ENCODE data around the gene TOX2.

Gene TOX2

DNA sequence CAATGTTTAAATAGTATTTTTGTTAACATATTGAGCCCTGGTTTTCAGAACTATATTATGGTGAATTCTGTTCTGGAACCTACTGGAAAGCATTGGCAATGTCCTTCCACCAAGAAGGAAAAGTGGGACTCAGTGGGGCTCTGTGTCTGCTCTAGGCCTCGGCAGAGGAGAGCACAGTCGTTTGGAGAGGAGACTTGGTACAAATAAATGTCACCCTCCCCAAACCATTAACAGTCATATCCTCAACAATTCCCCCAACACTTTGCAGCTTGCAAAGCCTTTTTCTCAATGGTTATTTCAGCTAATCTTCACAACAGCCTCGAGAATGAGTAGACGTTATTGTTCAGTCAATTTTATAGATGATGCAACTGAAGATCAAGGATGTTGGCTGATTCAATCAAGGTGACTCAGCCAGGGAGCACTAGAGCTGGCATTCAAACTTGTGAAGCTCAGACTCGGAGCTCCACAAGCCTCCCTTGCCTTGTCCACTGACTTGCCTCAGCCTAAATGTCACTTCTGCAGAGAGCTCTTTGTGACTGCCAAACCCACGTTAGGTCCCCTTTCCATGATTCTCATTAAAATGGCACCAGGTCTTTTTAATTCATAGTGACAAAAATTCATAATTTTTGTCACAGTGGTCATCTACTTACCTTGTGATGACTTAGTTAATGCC lies 60.6 kb downstream of the TOX2 start:
- Histone ChIP-seq H3K4me1 (ENCODE audit: control insufficient read depth, insufficient read depth, low read length) (no peaks in the 10 kb centered on the region), H3K27ac (ENCODE audit: extremely low read depth, low read depth, low read length) (no peak overlapping the region), H3K36me3 (ENCODE audit: control insufficient read depth in 2 of 2, insufficient read depth in 1 of 2, low read length in 2 of 2) (no peaks in the 10 kb centered on the region), H3K9me3 (ENCODE audit: control insufficient read depth, insufficient read depth, low read depth, low read length) (no peaks in the 10 kb centered on the region), H3K4me3 (ENCODE audit: low read depth, low read length) (no peak overlapping the region)
- peak; percentile 66 for TF ChIP-seq ZBTB17 (tag by site-specific recombination; IDR thresholded peaks at IDR 0.05)
- TF ChIP-seq, protein P1, sequence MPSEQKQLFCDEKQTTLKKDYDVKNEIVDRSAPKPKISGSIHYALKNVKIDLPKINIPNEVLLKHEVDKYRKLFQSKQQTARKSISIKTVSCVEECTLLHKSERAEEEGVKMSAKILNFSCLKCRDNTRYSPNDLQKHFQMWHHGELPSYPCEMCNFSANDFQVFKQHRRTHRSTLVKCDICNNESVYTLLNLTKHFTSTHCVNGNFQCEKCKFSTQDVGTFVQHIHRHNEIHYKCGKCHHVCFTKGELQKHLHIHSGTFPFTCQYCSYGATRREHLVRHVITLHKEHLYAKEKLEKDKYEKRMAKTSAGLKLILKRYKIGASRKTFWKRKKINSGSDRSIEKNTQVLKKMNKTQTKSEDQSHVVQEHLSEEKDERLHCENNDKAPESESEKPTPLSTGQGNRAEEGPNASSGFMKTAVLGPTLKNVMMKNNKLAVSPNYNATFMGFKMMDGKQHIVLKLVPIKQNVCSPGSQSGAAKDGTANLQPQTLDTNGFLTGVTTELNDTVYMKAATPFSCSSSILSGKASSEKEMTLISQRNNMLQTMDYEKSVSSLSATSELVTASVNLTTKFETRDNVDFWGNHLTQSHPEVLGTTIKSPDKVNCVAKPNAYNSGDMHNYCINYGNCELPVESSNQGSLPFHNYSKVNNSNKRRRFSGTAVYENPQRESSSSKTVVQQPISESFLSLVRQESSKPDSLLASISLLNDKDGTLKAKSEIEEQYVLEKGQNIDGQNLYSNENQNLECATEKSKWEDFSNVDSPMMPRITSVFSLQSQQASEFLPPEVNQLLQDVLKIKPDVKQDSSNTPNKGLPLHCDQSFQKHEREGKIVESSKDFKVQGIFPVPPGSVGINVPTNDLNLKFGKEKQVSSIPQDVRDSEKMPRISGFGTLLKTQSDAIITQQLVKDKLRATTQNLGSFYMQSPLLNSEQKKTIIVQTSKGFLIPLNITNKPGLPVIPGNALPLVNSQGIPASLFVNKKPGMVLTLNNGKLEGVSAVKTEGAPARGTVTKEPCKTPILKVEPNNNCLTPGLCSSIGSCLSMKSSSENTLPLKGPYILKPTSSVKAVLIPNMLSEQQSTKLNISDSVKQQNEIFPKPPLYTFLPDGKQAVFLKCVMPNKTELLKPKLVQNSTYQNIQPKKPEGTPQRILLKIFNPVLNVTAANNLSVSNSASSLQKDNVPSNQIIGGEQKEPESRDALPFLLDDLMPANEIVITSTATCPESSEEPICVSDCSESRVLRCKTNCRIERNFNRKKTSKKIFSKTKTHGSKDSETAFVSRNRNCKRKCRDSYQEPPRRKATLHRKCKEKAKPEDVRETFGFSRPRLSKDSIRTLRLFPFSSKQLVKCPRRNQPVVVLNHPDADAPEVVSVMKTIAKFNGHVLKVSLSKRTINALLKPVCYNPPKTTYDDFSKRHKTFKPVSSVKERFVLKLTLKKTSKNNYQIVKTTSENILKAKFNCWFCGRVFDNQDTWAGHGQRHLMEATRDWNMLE (tag by site-specific recombination; conservative IDR thresholded peaks at IDR 0.05; ENCODE audit: low read depth): 0 out of 2 replicates have a peak, but pooled peaks have one; percentile 40
- no peak for TF ChIP-seq TSHZ1 (tag by site-specific recombination; IDR thresholded peaks at IDR 0.05; ENCODE audit: borderline replicate concordance)
- TF ChIP-seq ZNF335 (tag by site-specific recombination; conservative IDR thresholded peaks at IDR 0.05): peak; percentile 71
- CTCF ChIA-PET: interaction anchor here (0.6 kb wide), 1 partner anchor 36 kb away, joined by 3 read pairs; no protein-coding TSS in a partner anchor
- POLR2A ChIA-PET: no interaction called here

GRCh38 chr20:43976547-43976946 lies 61.9 kb downstream of the TOX2 start:
- TF ChIP-seq GFI1B (tag by site-specific recombination; IDR thresholded peaks at IDR 0.05) (no peak), ZNF416 (tag by site-specific recombination; IDR thresholded peaks at IDR 0.05) (no peak), ZNF658 (tag by site-specific recombination; IDR thresholded peaks at IDR 0.05) (no peak), ZNF48 (tag by site-specific recombination; IDR thresholded peaks at IDR 0.05) (no peak), ZNF121 (tag by site-specific recombination; IDR thresholded peaks at IDR 0.05) (no peak), ZNF404 (tag by site-specific recombination; IDR thresholded peaks at IDR 0.05) (no peak), ZBTB26 (tag by site-specific recombination; optimal IDR thresholded peaks at IDR 0.05) (no peak), ZNF596 (tag by site-specific recombination; IDR thresholded peaks at IDR 0.05) (no peak), ZNF341 (tag by site-specific recombination; IDR thresholded peaks at IDR 0.05; ENCODE audit: low read depth) (no peak)
- TF ChIP-seq, protein P2, sequence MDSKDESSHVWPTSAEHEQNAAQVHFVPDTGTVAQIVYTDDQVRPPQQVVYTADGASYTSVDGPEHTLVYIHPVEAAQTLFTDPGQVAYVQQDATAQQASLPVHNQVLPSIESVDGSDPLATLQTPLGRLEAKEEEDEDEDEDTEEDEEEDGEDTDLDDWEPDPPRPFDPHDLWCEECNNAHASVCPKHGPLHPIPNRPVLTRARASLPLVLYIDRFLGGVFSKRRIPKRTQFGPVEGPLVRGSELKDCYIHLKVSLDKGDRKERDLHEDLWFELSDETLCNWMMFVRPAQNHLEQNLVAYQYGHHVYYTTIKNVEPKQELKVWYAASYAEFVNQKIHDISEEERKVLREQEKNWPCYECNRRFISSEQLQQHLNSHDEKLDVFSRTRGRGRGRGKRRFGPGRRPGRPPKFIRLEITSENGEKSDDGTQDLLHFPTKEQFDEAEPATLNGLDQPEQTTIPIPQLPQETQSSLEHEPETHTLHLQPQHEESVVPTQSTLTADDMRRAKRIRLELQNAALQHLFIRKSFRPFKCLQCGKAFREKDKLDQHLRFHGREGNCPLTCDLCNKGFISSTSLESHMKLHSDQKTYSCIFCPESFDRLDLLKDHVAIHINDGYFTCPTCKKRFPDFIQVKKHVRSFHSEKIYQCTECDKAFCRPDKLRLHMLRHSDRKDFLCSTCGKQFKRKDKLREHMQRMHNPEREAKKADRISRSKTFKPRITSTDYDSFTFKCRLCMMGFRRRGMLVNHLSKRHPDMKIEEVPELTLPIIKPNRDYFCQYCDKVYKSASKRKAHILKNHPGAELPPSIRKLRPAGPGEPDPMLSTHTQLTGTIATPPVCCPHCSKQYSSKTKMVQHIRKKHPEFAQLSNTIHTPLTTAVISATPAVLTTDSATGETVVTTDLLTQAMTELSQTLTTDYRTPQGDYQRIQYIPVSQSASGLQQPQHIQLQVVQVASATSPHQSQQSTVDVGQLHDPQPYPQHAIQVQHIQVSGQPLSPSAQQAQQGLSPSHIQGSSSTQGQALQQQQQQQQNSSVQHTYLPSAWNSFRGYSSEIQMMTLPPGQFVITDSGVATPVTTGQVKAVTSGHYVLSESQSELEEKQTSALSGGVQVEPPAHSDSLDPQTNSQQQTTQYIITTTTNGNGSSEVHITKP (tag by site-specific recombination; IDR thresholded peaks at IDR 0.05): no peak
- TF ChIP-seq, protein P3, sequence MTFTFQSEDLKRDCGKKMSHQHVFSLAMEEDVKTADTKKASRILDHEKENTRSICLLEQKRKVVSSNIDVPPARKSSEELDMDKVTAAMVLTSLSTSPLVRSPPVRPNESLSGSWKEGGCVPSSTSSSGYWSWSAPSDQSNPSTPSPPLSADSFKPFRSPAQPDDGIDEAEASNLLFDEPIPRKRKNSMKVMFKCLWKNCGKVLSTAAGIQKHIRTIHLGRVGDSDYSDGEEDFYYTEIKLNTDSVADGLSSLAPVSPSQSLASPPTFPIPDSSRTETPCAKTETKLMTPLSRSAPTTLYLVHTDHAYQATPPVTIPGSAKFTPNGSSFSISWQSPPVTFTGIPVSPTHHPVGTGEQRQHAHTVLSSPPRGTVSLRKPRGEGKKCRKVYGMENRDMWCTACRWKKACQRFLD (tag by site-specific recombination; IDR thresholded peaks at IDR 0.05): no peak
- Histone ChIP-seq H3K27ac (ENCODE audit: extremely low read depth, low read depth, low read length) (no peak overlapping the region), H3K36me3 (ENCODE audit: control insufficient read depth in 2 of 2, insufficient read depth in 1 of 2, low read length in 2 of 2) (no peaks in the 10 kb centered on the region), H3K9me3 (ENCODE audit: control insufficient read depth, insufficient read depth, low read depth, low read length) (no peaks in the 10 kb centered on the region), H3K4me1 (ENCODE audit: control insufficient read depth, insufficient read depth, low read length) (no peaks in the 10 kb centered on the region), H3K4me3 (ENCODE audit: low read depth, low read length) (no peak overlapping the region)
- ChIA-PET POLR2A (no interaction called here), CTCF (interaction anchor here (0.7 kb wide), 1 partner anchor 14 kb away, joined by 3 read pairs; no protein-coding TSS in a partner anchor)

Measured in HEK293 (cell line).